H1 (cell line): ENCODE results near the gene MYL7. TPM values are rescaled to one million over a fixed set of nuclear protein-coding genes. Genes with fewer than 3 reads are reported as not detected.
"Not testable (repeated sequence)": the region's sequence is repeated elsewhere in the genome, so short reads cannot be mapped to it uniquely, and the experiment has no call there.

ENCODE experiments used
- CTCF ChIA-PET: fragments of 300-600 bp; sonication (Branson Sonifier 250); formaldehyde crosslinking; loops from one replicate; lab custom pipeline; 2021; ENCODE audit not compliant: partially characterized antibody; lab: Charles Lee
- POLR2A ChIA-PET: fragments of 300-600 bp; sonication (Branson Sonifier 250); formaldehyde crosslinking; loops from one replicate; lab custom pipeline; 2021; ENCODE audit warnings: inconsistent platforms; ENCODE audit not compliant: partially characterized antibody; lab: Charles Lee
- DNase-seq, 2 experiments: peaks; one replicate each; pipeline versions ENCODE4 v3.0.0 to v3.0.0-alpha.2; 2010 to 2022; ENCODE audit warnings: low spot score in 2 of 2, low read depth in 1 of 2, mixed read lengths in 1 of 2
- FAIRE-seq: peaks from 2 replicates; lab custom pipeline; 2011; peaks lifted over from hg19 to GRCh38; lab: Jason Lieb, UNC
- H2AFZ ChIP-seq: 2 replicates; pipeline ENCODE4 v1.8.1; 2012; ENCODE audit warnings: low read length, inconsistent platforms
- H2AK5ac ChIP-seq: 2 replicates; pipeline ENCODE4 v1.6.1; 2013; ENCODE audit warnings: low read depth, low read length
- H2BK120ac ChIP-seq: replicated peaks from 2 replicates; pipeline ENCODE3; 2013; ENCODE audit warnings: low read depth, low read length, inconsistent platforms
- H2BK12ac ChIP-seq: 2 replicates; pipeline ENCODE4 v1.6.1; 2013; ENCODE audit warnings: low read depth, low read length
- H2BK15ac ChIP-seq: 2 replicates; pipeline ENCODE4 v1.6.1; 2013; ENCODE audit warnings: low read length
- H2BK20ac ChIP-seq: 2 replicates; pipeline ENCODE4 v1.6.1; 2013; ENCODE audit warnings: low read length
- H2BK5ac ChIP-seq: 2 replicates; pipeline ENCODE4 v1.6.1; 2013; ENCODE audit warnings: low read depth, low read length
- H3K14ac ChIP-seq: 2 replicates; pipeline ENCODE4 v1.6.1; 2013; ENCODE audit warnings: inconsistent platforms; ENCODE audit not compliant: insufficient read length
- H3K18ac ChIP-seq: 2 replicates; pipeline ENCODE4 v1.6.1; 2013; ENCODE audit warnings: low read length; ENCODE audit errors: extremely low read depth
- H3K23ac ChIP-seq: 2 replicates; pipeline ENCODE4 v1.6.1; 2013; ENCODE audit warnings: inconsistent platforms; ENCODE audit not compliant: insufficient read length
- H3K23me2 ChIP-seq: 2 replicates; pipeline ENCODE4 v1.6.1; 2013; ENCODE audit warnings: low read depth, low read length
- H3K27ac ChIP-seq: 2 replicates; pipeline ENCODE4 v1.6.1; 2011; ENCODE audit warnings: low read depth, low read length, inconsistent platforms
- H3K27me3 ChIP-seq, 4 experiments: replicated peaks in 1 of 4; 1 replicate in 1 of 4; 2 replicates in 3 of 4; pipeline versions ENCODE4 v1.6.1 to v1.8.1; 2011 to 2013; ENCODE audit warnings: low read length in 3 of 4, mild to moderate bottlenecking in 3 of 4, inconsistent platforms in 2 of 4, mixed read lengths in 2 of 4, moderate library complexity in 1 of 4; ENCODE audit not compliant: control insufficient read depth in 3 of 4, insufficient read depth in 3 of 4; ENCODE audit errors: extremely low read depth in 1 of 4
- H3K36me3 ChIP-seq, 4 experiments: 2 replicates each; pipeline versions ENCODE4 v1.6.1 to v1.8.1; 2011 to 2013; ENCODE audit warnings: mild to moderate bottlenecking in 4 of 4, low read length in 3 of 4, moderate library complexity in 2 of 4, control low read depth in 1 of 4, inconsistent platforms in 1 of 4; ENCODE audit not compliant: insufficient read depth in 4 of 4, control insufficient read depth in 2 of 4
- H3K4ac ChIP-seq: replicated peaks from 2 replicates; pipeline ENCODE3; 2013; ENCODE audit warnings: low read length, low read depth, mixed read lengths, inconsistent platforms; ENCODE audit not compliant: insufficient read length
- H3K4me1 ChIP-seq, 4 experiments: replicated peaks in 1 of 4; 1 replicate in 1 of 4; 2 replicates in 3 of 4; pipeline versions ENCODE4 v1.6.1 to v1.8.1; 2011 to 2013; ENCODE audit warnings: low read length in 3 of 4, inconsistent platforms in 2 of 4, mixed read lengths in 1 of 4; ENCODE audit not compliant: insufficient read depth in 4 of 4, control insufficient read depth in 3 of 4
- H3K4me2 ChIP-seq, 2 experiments: 2 replicates each; pipeline versions ENCODE4 v1.6.1 to v1.8.1; 2011 to 2013; ENCODE audit warnings: low read depth in 2 of 2, low read length in 2 of 2, control low read depth in 1 of 2, inconsistent platforms in 1 of 2, mild to moderate bottlenecking in 1 of 2; ENCODE audit not compliant: insufficient read depth in 1 of 2
- H3K4me3 ChIP-seq, 4 experiments: fragments of 200-600, 300-600 bp in 1 of 4; sonication (generic), shearing (Covaris generic), sonication (Bioruptor Twin) in 1 of 4; 2 replicates each; pipeline versions ENCODE4 v1.5.1 to v1.8.1; 2011 to 2016; ENCODE audit warnings: low read length in 4 of 4, low read depth in 3 of 4, control low read depth in 2 of 4, inconsistent platforms in 2 of 4, mild to moderate bottlenecking in 2 of 4, mixed read lengths in 1 of 4, moderate library complexity in 1 of 4; ENCODE audit not compliant: insufficient read depth in 2 of 4; ENCODE audit errors: extremely low read depth in 1 of 4
- H3K56ac ChIP-seq: replicated peaks from 2 replicates; pipeline ENCODE3; 2013; ENCODE audit warnings: low read depth, mild to moderate bottlenecking, mixed read lengths, low read length, inconsistent platforms; ENCODE audit not compliant: insufficient read length
- H3K79me1 ChIP-seq: 2 replicates; pipeline ENCODE4 v1.6.1; 2013; ENCODE audit warnings: low read depth, low read length, control low read depth
- H3K79me2 ChIP-seq, 2 experiments: 2 replicates each; pipeline versions ENCODE4 v1.6.1 to v1.8.1; 2012 to 2013; ENCODE audit warnings: low read length in 2 of 2, mild to moderate bottlenecking in 2 of 2, inconsistent platforms in 1 of 2; ENCODE audit not compliant: insufficient read depth in 2 of 2, control insufficient read depth in 1 of 2
- H3K9ac ChIP-seq, 4 experiments: replicated peaks in 1 of 4; 1 replicate in 1 of 4; 2 replicates in 3 of 4; pipeline versions ENCODE4 v1.6.1 to v1.8.1; 2011 to 2013; ENCODE audit warnings: low read depth in 3 of 4, low read length in 3 of 4, control low read depth in 2 of 4, mild to moderate bottlenecking in 2 of 4, moderate library complexity in 2 of 4, inconsistent platforms in 1 of 4; ENCODE audit errors: extremely low read depth in 1 of 4
- H3K9me3 ChIP-seq, 2 experiments: 2 replicates each; pipeline versions ENCODE4 v1.6.1 to v1.8.1; 2012 to 2013; ENCODE audit warnings: mild to moderate bottlenecking in 2 of 2, moderate library complexity in 2 of 2, control low read depth in 1 of 2, inconsistent platforms in 1 of 2, low read depth in 1 of 2, low read length in 1 of 2, mixed read lengths in 1 of 2; ENCODE audit not compliant: insufficient read depth in 2 of 2
- H4K20me1 ChIP-seq, 2 experiments: replicated peaks in 1 of 2; 2 replicates each; pipeline versions ENCODE3 to v1.8.1; 2011 to 2013; ENCODE audit warnings: inconsistent platforms in 2 of 2, low read length in 2 of 2, mild to moderate bottlenecking in 1 of 2; ENCODE audit not compliant: insufficient read depth in 2 of 2, control insufficient read depth in 1 of 2
- H4K5ac ChIP-seq: 2 replicates; pipeline ENCODE4 v1.6.1; 2013; ENCODE audit warnings: low read length, low read depth, mixed read lengths, inconsistent platforms; ENCODE audit not compliant: insufficient read length
- H4K8ac ChIP-seq: 2 replicates; pipeline ENCODE4 v1.8.0; 2013; ENCODE audit warnings: mild to moderate bottlenecking, moderate library complexity, low read length, inconsistent platforms; ENCODE audit not compliant: insufficient read depth; ENCODE audit errors: extremely low read depth
- H4K91ac ChIP-seq: replicated peaks from 2 replicates; pipeline ENCODE3; 2013; ENCODE audit warnings: low read length, mixed read lengths, inconsistent platforms; ENCODE audit not compliant: insufficient read length
- WGBS, 2 experiments: shearing (Covaris generic) in 1 of 2; methylation state at CpG; one replicate each; pipeline versions ENCODE4 v1.1.6 to v1.1.7; 2013 to 2015; ENCODE audit warnings: low lambda C conversion rate in 2 of 2, mixed read lengths in 2 of 2, inconsistent platforms in 1 of 2, low coverage in 1 of 2, missing lambda C conversion rate in 1 of 2; ENCODE audit not compliant: insufficient replicate concordance in 2 of 2, insufficient coverage in 1 of 2, insufficient read length in 1 of 2; ENCODE audit errors: extremely low coverage in 1 of 2, missing lambda C conversion rate in 1 of 2; 5-methylcytosine and 5-hydroxymethylcytosine counted together
- polyA plus RNA-seq, 7 experiments: library from polyadenylated mRNA; depleted of rRNA in 3 of 7; stranded (reverse) in 5 of 7; unstranded in 2 of 7; fragments of >200 nt in 5 of 7; fragments of 200-250 nt in 2 of 7; gene quantifications; 1 replicate in 5 of 7; 2 replicates in 1 of 7; 4 replicates in 1 of 7; pipeline versions ENCODE4 v1.2.1 to v1.2.3, GENCODE V29; 2011 to 2013; ENCODE audit warnings: missing spikeins in 2 of 7, mixed read lengths in 2 of 7
- total RNA-seq: library from RNA; stranded (reverse); fragmentation: NEBNext Ultra II Directional; extraction: Animal tissue kit (Norgen Biotek cat#: 25700); gene quantifications from 2 replicates; pipeline ENCODE4 v1.2.1, GENCODE V29; 2021

The MYL7 gene
- total and polyA plus RNA-seq, 2 of the 8 experiments (the other 6 are each of a cell fraction or from before 2014, with no cell fraction given): 3.3 to 3.4 TPM

DNA sequence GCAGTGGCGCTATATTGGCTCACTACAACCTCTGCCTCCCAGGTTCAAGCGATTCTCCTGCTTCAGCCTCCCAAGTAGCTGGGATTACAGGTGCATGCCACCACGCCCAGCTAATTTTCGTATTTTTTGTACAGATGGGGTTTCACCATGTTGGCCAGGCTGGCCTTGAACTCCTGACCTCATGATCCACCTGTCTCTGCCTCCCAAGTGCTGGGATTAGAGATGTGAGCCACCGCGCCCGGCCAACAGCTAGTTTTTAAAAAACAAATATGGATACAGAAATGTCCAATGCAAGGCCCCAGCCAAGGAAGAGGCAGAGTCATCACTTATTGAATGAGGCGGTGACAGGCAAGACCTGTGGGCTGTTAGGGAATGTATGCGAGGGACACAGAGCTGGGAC, 30.8 kb upstream of the MYL7 start:
- POLR2A ChIA-PET: not testable (repeated sequence)
- 80% methylated on average over 8 of the region's 9 CpGs; no CpG with 5 or more reads in 1 of the 2 experiments for WGBS, 2 experiments

More for the DNA sequence above, 30.8 kb upstream of the MYL7 start:
- peak overlapping the region; percentile 97; the same call in 1 of the 2 replicates for H4K8ac ChIP-seq
- H2BK20ac ChIP-seq, H3K23ac ChIP-seq, H3K79me1 ChIP-seq, H3K4me1 ChIP-seq, H3K27me3 ChIP-seq, H3K9ac ChIP-seq, H2BK120ac ChIP-seq, H2BK15ac ChIP-seq, H2BK12ac ChIP-seq, H2AK5ac ChIP-seq, H3K56ac ChIP-seq, H3K9me3 ChIP-seq, DNase-seq, H4K91ac ChIP-seq, H2BK5ac ChIP-seq, H4K5ac ChIP-seq, FAIRE-seq, H3K4me3 ChIP-seq, H3K27ac ChIP-seq, H2AFZ ChIP-seq, H3K79me2 ChIP-seq, H3K4ac ChIP-seq, H3K23me2 ChIP-seq, H3K18ac ChIP-seq, H4K20me1 ChIP-seq, H3K36me3 ChIP-seq, H3K4me2 ChIP-seq, H3K14ac ChIP-seq: not testable (repeated sequence)
- CTCF ChIA-PET: interaction anchor here (1.0 to 2.6 kb wide), 2 partner anchors 9 to 24 kb away, joined by 3 to 9 read pairs; no protein-coding TSS in a partner anchor
